T1000 (cell line): ENCODE measurements around the gene CD320.

Experiments used
- DNase-seq: peaks from one replicate; lab custom pipeline; 2025; ENCODE audit warnings: mixed read lengths; lab: John Stamatoyannopoulos, UW

The CD320 gene

GRCh38 chr19:8253678-8254077, 54.5 kb downstream of the CD320 start:
- DNase-seq: no peak

GRCh38 chr19:8252922-8253589, 55.1 kb downstream of the CD320 start:
- DNase-seq: peak; percentile 67
